ENCODE results near the gene PHF21B.
A peak's percentile ranks its signal among the peaks of the same experiment; 100 is the strongest.
"Not testable (repeated sequence)": the region's sequence is repeated elsewhere in the genome, so short reads cannot be mapped to it uniquely, and the experiment has no call there.

The PHF21B gene

DNA sequence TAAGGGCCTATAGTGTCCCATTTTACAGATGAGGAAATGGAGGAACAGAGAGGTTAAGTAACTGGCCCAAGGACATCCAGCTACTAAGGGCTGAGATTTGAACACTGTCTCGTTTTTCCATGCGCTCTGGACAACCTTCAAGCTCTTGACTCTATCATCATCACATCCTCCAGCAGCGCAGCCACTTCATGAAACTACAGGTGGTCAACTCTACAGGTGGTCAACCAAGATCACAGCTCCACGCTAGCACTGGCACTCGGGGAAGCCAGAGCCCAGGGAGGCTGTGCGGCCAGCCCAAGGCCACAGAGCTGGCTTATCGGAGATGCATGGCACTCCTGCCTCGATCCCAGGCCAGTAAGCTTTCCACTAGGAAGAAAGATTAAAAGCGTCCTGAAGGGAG, 40.0 kb downstream of the PHF21B start:
- no peak for TF ChIP-seq Cebpa-rat (IDR thresholded peaks at IDR 0.05)
- no peaks in the 10 kb centered on the region for H3K27me3 ChIP-seq
- H4K20me1 ChIP-seq: peaks cover 0 to 5% (median 0%) of the 10 kb centered on the region in 11 experiments; a peak in 2 of 22 replicates
- peaks cover 11 to 26% (median 15%) of the 10 kb centered on the region in 10 experiments; a peak in 19 of 20 replicates for H3K4me1 ChIP-seq
- H3K4me2 ChIP-seq: no peak overlapping the region
- H3K9me3 ChIP-seq (replicated peaks in 1 of 11): no peaks in the 10 kb centered on the region
- no peaks in the 10 kb centered on the region for H3K36me3 ChIP-seq
- no peak overlapping the region for H3K9ac ChIP-seq
- H3K27ac ChIP-seq: no peak overlapping the region
- H3K4me3 ChIP-seq: no peak overlapping the region

- no peaks in the 10 kb centered on the region for H3K36me3 ChIP-seq
- no peaks in the 10 kb centered on the region for H3K9me3 ChIP-seq (replicated peaks in 1 of 11)
- no peak overlapping the region for H3K4me2 ChIP-seq
- no peak overlapping the region for H3K27ac ChIP-seq
- H3K9ac ChIP-seq: no peak overlapping the region
- H3K4me3 ChIP-seq: no peak overlapping the region
- H4K20me1 ChIP-seq: peaks cover 0 to 6% (median 0%) of the 10 kb centered on the region in 11 experiments; a peak in 2 of 22 replicates
- no peaks in the 10 kb centered on the region for H3K27me3 ChIP-seq
- peaks cover 11 to 30% (median 15%) of the 10 kb centered on the region in 10 experiments; a peak in 19 of 20 replicates for H3K4me1 ChIP-seq
- TF ChIP-seq Cebpa-rat (IDR thresholded peaks at IDR 0.05): no peak
Observed at GRCh38 chr22:44968736-44969135, 41.1 kb downstream of the PHF21B start.

DNA sequence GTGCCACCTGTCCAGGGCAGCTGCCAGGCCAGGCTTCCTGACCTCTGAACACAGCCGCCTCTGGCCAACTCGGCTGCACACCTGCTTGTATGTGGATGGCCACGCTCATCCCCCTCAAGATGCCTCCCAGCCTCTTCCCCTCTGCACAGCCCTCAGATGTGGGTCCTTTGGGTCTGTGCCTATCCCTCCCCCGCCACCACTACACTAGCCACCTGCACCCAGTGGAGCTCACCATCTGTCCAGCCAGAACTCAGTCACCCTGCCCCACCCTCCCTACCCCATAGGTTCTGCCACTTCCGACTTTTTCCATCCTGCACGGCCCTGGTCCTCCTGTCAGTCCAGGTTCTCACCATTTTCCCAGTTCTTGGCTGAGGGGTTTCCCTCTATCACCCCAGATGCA, 44.6 kb downstream of the PHF21B start:
- Histone ChIP-seq H4K20me1 (peaks cover 0 to 15% (median 0%) of the 10 kb centered on the region in 11 experiments; a peak in 3 of 22 replicates), H3K36me3 (no peaks in the 10 kb centered on the region), H3K9me3 (replicated peaks in 1 of 11) (no peaks in the 10 kb centered on the region), H3K4me2 (no peak overlapping the region), H3K4me3 (no peak overlapping the region), H3K27me3 (no peaks in the 10 kb centered on the region), H3K9ac (no peak overlapping the region), H3K4me1 (peaks cover 0 to 29% (median 9%) of the 10 kb centered on the region in 10 experiments; a peak in 13 of 20 replicates), H3K27ac (no peak overlapping the region)
- no peak for TF ChIP-seq Cebpa-rat (IDR thresholded peaks at IDR 0.05)

DNA sequence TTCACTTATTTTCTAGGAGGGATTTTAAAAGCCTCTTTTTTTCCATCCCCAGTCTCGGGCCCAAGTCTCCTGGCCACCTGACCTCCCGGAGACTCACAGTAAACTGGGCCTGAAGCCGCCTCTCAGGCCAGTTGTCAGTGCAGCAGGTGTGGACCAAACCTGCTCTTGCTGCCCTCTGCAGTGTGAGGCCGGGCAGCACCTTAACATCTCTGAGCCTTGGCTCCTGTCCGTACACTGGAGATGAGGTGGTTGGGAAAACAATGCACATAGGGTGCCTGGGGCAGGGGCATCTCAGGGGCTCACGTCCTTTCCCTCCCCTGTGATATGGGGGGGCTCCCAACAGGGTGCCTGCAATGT, 45.1 kb downstream of the PHF21B start:
- no peaks in the 10 kb centered on the region for H3K9me3 ChIP-seq (replicated peaks in 1 of 11)
- no peak for TF ChIP-seq Cebpa-rat (IDR thresholded peaks at IDR 0.05)

DNA sequence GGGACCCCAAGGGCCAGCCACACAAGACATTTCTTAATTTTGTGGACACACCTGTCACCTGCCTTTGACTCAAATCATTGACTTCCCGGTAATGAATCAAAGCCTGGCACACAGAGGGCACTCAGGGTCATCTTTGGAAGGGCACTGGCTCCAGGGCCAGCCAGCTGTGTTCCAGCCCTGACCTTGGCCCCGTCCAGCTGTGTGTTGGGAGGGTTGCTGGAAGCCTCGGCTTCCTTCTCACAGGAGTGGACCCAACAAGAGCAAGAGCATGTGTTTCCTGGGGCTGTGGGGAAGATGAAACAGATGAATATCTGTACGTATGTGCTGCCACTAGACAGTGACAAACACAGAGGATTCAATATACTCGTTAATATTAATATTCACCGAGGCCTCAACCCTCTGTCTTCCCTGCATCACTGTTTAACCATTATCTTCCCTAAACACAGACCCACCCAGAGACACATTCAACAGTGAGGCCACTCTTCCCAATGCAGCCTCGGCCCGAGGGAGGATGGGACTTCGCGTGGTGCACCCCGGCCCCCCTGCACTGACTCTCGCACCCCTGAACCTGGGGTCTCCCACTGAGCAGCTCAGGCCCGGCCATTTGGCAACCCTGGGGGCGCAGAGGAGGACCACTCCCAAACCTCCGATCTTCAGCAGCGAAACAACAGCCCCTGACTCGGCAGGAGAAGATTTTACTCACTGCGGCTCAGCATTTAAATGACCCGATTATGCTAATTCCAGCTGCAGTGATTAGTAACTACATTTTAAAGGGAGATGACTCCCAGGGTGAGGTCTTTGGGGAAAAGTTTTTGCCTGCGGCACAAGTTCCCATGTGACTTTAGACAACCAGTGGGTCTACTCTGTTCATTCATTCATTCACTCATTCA, 45.7 kb downstream of the PHF21B start:
- no peaks in the 10 kb centered on the region for H3K36me3 ChIP-seq
- H4K20me1 ChIP-seq: peaks cover 0 to 15% (median 0%) of the 10 kb centered on the region in 11 experiments; a peak in 3 of 22 replicates
- H3K27me3 ChIP-seq: no peaks in the 10 kb centered on the region
- peak overlapping the region in 3 of 11 experiments; percentile 33 to 48 (median 47); a peak in 5 of 22 replicates for H3K4me2 ChIP-seq
- no peak overlapping the region for H3K27ac ChIP-seq
- no peak for TF ChIP-seq Cebpa-rat (IDR thresholded peaks at IDR 0.05)
- H3K4me1 ChIP-seq: peaks cover 0 to 29% (median 9%) of the 10 kb centered on the region in 10 experiments; a peak in 13 of 20 replicates
- no peaks in the 10 kb centered on the region for H3K9me3 ChIP-seq (replicated peaks in 1 of 11)
- H3K4me3 ChIP-seq: no peak overlapping the region
- H3K9ac ChIP-seq: no peak overlapping the region

More for the DNA sequence above, 45.1 kb downstream of the PHF21B start:
- Histone ChIP-seq H3K4me3 (no peak overlapping the region), H3K4me1 (peaks cover 0 to 29% (median 9%) of the 10 kb centered on the region in 10 experiments; a peak in 13 of 20 replicates), H4K20me1 (peaks cover 0 to 15% (median 0%) of the 10 kb centered on the region in 11 experiments; a peak in 3 of 22 replicates), H3K27me3 (no peaks in the 10 kb centered on the region), H3K9ac (no peak overlapping the region), H3K27ac (no peak overlapping the region), H3K4me2 (no peak overlapping the region), H3K36me3 (no peaks in the 10 kb centered on the region)

- Histone ChIP-seq H3K4me3 (no peak overlapping the region), H3K9me3 (replicated peaks in 1 of 11) (no peaks in the 10 kb centered on the region), H3K27me3 (no peaks in the 10 kb centered on the region), H4K20me1 (peaks cover 0 to 15% (median 0%) of the 10 kb centered on the region in 11 experiments; a peak in 3 of 22 replicates), H3K36me3 (no peaks in the 10 kb centered on the region), H3K27ac (no peak overlapping the region), H3K4me1 (peaks cover 0 to 29% (median 9%) of the 10 kb centered on the region in 10 experiments; a peak in 13 of 20 replicates), H3K4me2 (peak overlapping the region in 8 of 11 experiments; percentile 13 to 50 (median 30); a peak in 13 of 22 replicates), H3K9ac (0 out of 22 replicates have a peak overlapping the region, but pooled peaks of 1 of the 11 experiments have one; percentile 5)
- TF ChIP-seq Cebpa-rat (IDR thresholded peaks at IDR 0.05): no peak
Observed at GRCh38 chr22:44962741-44963454, 46.9 kb downstream of the PHF21B start.

DNA sequence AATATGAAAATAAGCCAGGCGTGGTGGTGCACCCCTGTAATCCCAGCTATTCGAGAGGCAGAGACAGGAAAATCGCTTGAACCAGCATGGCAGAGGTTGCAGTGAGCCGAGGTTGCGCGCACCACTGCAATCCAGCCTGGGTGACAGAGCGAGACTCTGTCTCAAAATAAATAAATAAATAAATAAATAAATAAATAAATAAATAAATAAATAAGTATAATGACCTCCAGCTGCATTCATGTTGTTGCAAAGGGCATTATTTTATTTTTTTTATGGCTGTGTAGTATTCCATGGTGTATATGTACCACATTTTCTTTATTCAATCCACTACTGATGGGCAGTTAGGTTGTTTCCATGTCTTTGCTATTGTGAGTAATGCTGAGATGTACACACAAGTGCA, 48.1 kb downstream of the PHF21B start:
- not testable (repeated sequence) for H3K4me3 ChIP-seq; H3K9ac ChIP-seq; H3K36me3 ChIP-seq; H3K9me3 ChIP-seq (replicated peaks in 1 of 11); H3K4me2 ChIP-seq; H3K27ac ChIP-seq; H3K27me3 ChIP-seq
- Histone ChIP-seq H4K20me1 (peaks cover 0 to 15% (median 0%) of the 10 kb centered on the region in 11 experiments; a peak in 4 of 22 replicates), H3K4me1 (peaks cover 0 to 29% (median 9%) of the 10 kb centered on the region in 10 experiments; a peak in 13 of 20 replicates)

DNA sequence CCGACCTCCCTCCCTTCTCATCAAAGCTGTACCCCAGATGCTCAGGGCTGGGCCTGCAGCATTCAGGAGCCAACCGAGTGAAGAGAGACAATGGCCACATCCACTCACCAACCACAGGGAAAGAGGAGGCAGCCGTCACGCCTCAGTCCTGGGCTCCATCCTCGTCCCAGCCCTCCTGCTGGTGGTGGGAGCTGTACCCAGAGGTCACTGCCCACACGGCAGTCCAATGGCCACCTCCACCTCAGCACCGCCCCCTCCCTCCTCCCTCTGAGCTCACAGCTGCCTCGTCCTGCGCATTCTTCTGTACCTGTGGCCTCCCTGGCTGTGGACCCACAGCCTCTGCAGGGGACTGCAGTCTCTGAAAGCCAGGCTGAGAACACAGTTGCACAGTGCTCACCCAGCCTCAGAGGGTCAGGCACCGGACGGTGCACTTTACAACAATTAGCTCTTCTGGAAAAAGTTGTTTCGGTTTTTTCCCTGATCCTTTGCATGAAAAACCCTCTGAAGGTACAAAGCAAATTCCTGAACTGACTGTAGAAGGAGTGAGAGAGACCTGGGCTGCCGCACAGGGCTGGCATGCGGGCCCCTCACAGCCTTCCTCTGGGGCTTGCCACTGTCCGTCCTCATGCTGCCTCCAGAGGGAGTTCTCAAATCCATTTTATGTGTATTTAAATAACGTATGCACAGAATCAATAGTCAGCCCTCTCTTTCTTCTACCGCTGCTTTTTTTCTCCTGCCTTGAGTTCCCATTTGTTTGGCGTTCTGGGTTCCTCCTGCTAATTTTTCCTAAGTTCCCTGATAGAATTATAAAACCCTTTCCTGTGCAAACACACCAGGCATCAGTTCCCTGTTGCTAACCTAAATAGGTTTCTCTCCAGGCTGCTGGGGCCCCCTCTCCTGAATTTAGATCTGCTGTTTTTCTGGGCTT, 52.7 kb downstream of the PHF21B start:
- Histone ChIP-seq H3K27me3 (no peaks in the 10 kb centered on the region; a peak in 1 of 22 replicates), H3K9ac (no peak overlapping the region), H3K4me2 (no peak overlapping the region), H3K27ac (no peak overlapping the region), H3K36me3 (no peaks in the 10 kb centered on the region), H3K4me3 (no peak overlapping the region), H3K9me3 (replicated peaks in 1 of 11) (no peaks in the 10 kb centered on the region), H4K20me1 (peaks cover 0 to 14% (median 0%) of the 10 kb centered on the region in 11 experiments; a peak in 6 of 22 replicates), H3K4me1 (no peaks in the 10 kb centered on the region)
- TF ChIP-seq Cebpa-rat (IDR thresholded peaks at IDR 0.05): no peak
